ENCODE results near the gene CCDC63.
"Not testable (repeated sequence)": the region's sequence is repeated elsewhere in the genome, so short reads cannot be mapped to it uniquely, and the experiment has no call there.

Gene CCDC63

DNA sequence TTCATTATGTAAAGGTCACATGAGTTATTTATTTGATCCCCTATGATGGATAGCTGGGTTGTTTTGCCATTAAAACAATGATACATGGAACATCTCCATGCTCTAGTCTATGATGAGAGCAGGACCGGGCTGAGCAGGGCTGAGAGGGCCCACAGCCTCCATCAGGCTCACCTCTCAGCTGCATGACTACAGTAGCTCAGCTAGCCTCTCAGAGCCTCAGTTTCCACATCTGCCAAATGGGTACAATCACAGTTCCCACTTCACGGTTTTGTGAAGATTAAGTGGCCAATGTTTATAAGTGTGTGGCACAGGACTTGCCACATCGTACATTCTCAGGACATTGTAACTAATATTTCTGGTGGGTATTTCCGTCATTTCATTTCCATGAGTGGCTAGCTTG is 93.5 kb downstream of the CCDC63 start:
- no peak overlapping the region for H3K27ac ChIP-seq (ENCODE audit: low read depth, low read length)
- no peak overlapping the region for H3K4me3 ChIP-seq (ENCODE audit: low read depth in 1 of 2, low read length in 2 of 2)
- no peaks in the 10 kb centered on the region for H3K4me1 ChIP-seq (ENCODE audit: control insufficient read depth in 1 of 2, insufficient read depth in 2 of 2, low read length in 2 of 2)
- peaks cover 0 to 4% of the 10 kb centered on the region in 2 donors for H3K27me3 ChIP-seq (ENCODE audit: control insufficient read depth in 1 of 2, insufficient read depth in 2 of 2, low read length in 2 of 2)
- no peak overlapping the region for H3K9ac ChIP-seq (ENCODE audit: low read depth in 1 of 2, low read length in 2 of 2)
- no peaks in the 10 kb centered on the region for H3K9me3 ChIP-seq (ENCODE audit: control insufficient read depth in 1 of 2, low read length in 2 of 2)
- no peaks in the 10 kb centered on the region for H3K36me3 ChIP-seq (ENCODE audit: control insufficient read depth in 1 of 2, insufficient read depth in 2 of 2, low read length in 2 of 2)

DNA sequence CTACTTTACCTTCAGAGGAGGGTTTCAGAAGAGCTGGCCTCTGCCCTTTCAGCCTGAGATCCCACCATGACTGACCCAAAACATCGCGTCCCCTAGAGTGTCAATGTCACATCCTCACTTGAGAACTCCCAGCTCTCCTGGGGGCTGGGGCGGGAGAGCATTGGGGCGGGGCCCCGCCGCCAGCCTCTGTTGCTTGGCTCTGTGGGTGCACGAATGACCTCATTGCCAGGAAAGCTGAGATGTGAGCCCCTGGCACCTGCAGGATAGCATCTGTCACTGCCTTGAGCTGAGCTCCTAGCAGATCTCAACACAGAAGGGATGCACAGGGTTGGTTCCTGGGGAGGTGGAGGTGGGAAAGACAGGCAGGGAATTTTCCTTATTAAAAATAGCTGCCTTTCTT is 94.1 kb downstream of the CCDC63 start:
- Histone ChIP-seq H3K27ac (ENCODE audit: low read depth, low read length) (no peak overlapping the region), H3K9ac (ENCODE audit: low read depth in 1 of 2, low read length in 2 of 2) (no peak overlapping the region), H3K4me3 (ENCODE audit: low read depth in 1 of 2, low read length in 2 of 2) (no peak overlapping the region), H3K36me3 (ENCODE audit: control insufficient read depth in 1 of 2, insufficient read depth in 2 of 2, low read length in 2 of 2) (no peaks in the 10 kb centered on the region), H3K4me1 (ENCODE audit: control insufficient read depth in 1 of 2, insufficient read depth in 2 of 2, low read length in 2 of 2) (no peaks in the 10 kb centered on the region), H3K27me3 (ENCODE audit: control insufficient read depth in 1 of 2, insufficient read depth in 2 of 2, low read length in 2 of 2) (peaks cover 0 to 4% of the 10 kb centered on the region in 2 donors), H3K9me3 (ENCODE audit: control insufficient read depth in 1 of 2, low read length in 2 of 2) (peaks cover 5 to 6% of the 10 kb centered on the region in 2 donors)

DNA sequence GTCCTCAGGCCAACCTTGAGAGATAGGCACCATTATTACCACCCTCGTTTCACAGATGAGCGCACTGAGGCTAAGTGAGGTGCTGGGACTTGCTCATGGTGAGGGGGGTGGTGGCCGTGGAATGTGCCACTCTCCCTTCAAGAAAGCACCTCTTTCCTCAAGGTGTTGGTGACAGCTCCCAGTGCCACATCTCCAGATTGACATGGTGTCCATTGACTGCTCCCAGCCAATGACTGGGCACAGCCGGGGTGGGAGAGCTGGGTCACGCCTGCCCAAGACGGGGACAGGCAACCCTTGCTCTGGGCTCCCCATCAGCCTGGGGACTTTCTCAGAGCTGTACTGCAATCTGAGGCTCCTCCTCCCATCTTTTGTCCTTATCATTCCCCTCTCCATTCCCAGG is 94.6 kb downstream of the CCDC63 start:
- Histone ChIP-seq H3K36me3 (ENCODE audit: control insufficient read depth in 1 of 2, insufficient read depth in 2 of 2, low read length in 2 of 2) (no peaks in the 10 kb centered on the region), H3K27ac (ENCODE audit: low read depth, low read length) (no peak overlapping the region), H3K4me1 (ENCODE audit: control insufficient read depth in 1 of 2, insufficient read depth in 2 of 2, low read length in 2 of 2) (no peaks in the 10 kb centered on the region), H3K27me3 (ENCODE audit: control insufficient read depth in 1 of 2, insufficient read depth in 2 of 2, low read length in 2 of 2) (peaks cover 0 to 4% of the 10 kb centered on the region in 2 donors), H3K9me3 (ENCODE audit: control insufficient read depth in 1 of 2, low read length in 2 of 2) (peaks cover 7 to 11% of the 10 kb centered on the region in 2 donors), H3K4me3 (ENCODE audit: low read depth in 1 of 2, low read length in 2 of 2) (no peak overlapping the region), H3K9ac (ENCODE audit: low read depth in 1 of 2, low read length in 2 of 2) (no peak overlapping the region)

DNA sequence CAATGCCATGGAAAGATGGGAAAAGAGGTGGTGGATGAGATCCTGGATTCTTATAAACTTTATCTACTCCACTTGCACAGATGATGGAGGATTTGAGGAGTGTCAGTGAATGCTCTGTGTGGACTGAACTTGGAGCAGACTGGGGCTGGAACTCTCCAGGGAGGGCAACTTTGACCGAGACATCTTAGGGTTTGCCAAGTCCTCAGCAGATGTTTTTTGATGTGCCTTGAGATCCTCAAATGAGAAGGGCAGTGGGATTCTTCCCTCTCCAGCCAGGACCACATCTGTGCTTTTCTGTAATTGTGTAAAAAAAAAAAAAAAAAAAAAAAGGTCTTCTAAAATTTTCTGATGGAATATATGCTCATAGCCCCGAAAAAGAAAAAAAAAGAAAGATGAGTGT is 96.6 kb downstream of the CCDC63 start:
- no peak overlapping the region for H3K9ac ChIP-seq (ENCODE audit: low read depth in 1 of 2, low read length in 2 of 2)
- no peaks in the 10 kb centered on the region for H3K27me3 ChIP-seq (ENCODE audit: control insufficient read depth in 1 of 2, insufficient read depth in 2 of 2, low read length in 2 of 2)
- no peak overlapping the region for H3K27ac ChIP-seq (ENCODE audit: low read depth, low read length)
- no peak overlapping the region for H3K4me3 ChIP-seq (ENCODE audit: low read depth in 1 of 2, low read length in 2 of 2)
- H3K36me3 ChIP-seq (ENCODE audit: control insufficient read depth in 1 of 2, insufficient read depth in 2 of 2, low read length in 2 of 2), result no peaks in the 10 kb centered on the region
- H3K9me3 ChIP-seq (ENCODE audit: control insufficient read depth in 1 of 2, low read length in 2 of 2), result peaks cover 10 to 15% of the 10 kb centered on the region in 2 donors
- H3K4me1 ChIP-seq (ENCODE audit: control insufficient read depth in 1 of 2, insufficient read depth in 2 of 2, low read length in 2 of 2), result no peaks in the 10 kb centered on the region

DNA sequence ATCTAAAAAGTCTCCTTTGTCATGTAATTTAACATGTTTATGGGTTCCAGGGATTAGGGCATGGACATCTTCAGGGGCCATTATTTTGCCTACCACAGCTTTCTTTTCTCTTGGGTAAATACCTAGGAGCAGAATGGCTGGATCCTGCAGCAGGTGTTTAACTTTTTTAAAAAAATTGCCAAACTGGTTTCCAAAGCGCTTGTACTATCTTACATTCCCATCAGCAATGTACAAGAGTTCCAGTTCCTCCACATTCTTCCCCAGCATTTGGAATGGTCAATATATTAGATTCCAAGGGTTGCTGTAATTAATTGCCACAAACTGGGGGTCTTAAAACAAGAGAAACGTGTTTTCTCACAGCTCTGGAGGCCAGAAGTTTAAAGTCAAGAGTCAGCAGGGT is 101.3 kb downstream of the CCDC63 start:
- Histone ChIP-seq H3K4me3 (ENCODE audit: low read depth in 1 of 2, low read length in 2 of 2) (no peak overlapping the region), H3K27ac (ENCODE audit: low read depth, low read length) (no peak overlapping the region), H3K9me3 (ENCODE audit: control insufficient read depth in 1 of 2, low read length in 2 of 2) (peaks cover 10 to 15% of the 10 kb centered on the region in 2 donors), H3K4me1 (ENCODE audit: control insufficient read depth in 1 of 2, insufficient read depth in 2 of 2, low read length in 2 of 2) (no peaks in the 10 kb centered on the region), H3K36me3 (ENCODE audit: control insufficient read depth in 1 of 2, insufficient read depth in 2 of 2, low read length in 2 of 2) (no peaks in the 10 kb centered on the region), H3K9ac (ENCODE audit: low read depth in 1 of 2, low read length in 2 of 2) (no peak overlapping the region), H3K27me3 (ENCODE audit: control insufficient read depth in 1 of 2, insufficient read depth in 2 of 2, low read length in 2 of 2) (no peaks in the 10 kb centered on the region)

DNA sequence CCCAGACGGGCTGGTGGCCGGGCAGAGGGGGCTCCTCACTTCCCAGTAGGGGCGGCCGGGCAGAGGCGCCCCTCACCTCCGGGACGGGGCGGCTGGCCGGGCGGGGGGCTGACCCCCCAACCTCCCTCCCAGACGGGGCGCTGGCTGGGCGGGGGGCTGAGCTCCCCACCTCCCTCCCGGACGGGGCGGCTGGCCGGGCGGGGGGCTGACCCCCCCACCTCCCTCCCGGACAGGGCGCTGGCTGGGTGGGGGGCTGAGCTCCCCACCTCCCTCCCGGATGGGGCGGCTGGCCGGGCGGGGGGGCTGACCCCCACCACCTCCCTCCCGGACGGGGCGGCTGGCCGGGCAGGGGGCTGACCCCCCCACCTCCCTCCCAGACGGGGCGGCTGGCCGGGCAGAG is 103.7 kb downstream of the CCDC63 start:
- not testable (repeated sequence) for H3K9ac ChIP-seq (ENCODE audit: low read depth in 1 of 2, low read length in 2 of 2); H3K36me3 ChIP-seq (ENCODE audit: control insufficient read depth in 1 of 2, insufficient read depth in 2 of 2, low read length in 2 of 2); H3K27me3 ChIP-seq (ENCODE audit: control insufficient read depth in 1 of 2, insufficient read depth in 2 of 2, low read length in 2 of 2); H3K27ac ChIP-seq (ENCODE audit: low read depth, low read length); H3K4me1 ChIP-seq (ENCODE audit: control insufficient read depth in 1 of 2, insufficient read depth in 2 of 2, low read length in 2 of 2); H3K4me3 ChIP-seq (ENCODE audit: low read depth in 1 of 2, low read length in 2 of 2)
- peaks cover 9 to 13% of the 10 kb centered on the region in 2 donors for H3K9me3 ChIP-seq (ENCODE audit: control insufficient read depth in 1 of 2, low read length in 2 of 2)

DNA sequence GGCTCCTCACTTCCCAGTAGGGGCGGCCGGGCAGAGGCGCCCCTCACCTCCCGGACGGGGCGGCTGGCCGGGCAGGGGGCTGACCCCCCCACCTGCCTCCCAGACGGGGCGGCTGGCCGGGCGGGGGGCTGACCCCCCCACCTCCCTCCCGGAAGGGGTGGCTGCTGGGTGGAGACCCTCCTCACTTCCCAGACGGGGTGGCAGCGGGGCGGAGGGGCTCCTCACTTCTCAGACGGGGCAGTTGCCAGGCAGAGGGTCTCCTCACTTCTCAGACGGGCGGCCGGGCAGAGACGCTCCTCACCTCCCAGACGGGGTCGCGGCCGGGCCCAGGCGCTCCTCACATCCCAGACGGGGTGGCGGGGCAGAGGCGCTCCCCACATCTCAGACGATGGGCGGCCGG is 104.1 kb downstream of the CCDC63 start:
- H3K27me3 ChIP-seq (ENCODE audit: control insufficient read depth in 1 of 2, insufficient read depth in 2 of 2, low read length in 2 of 2); H3K4me3 ChIP-seq (ENCODE audit: low read depth in 1 of 2, low read length in 2 of 2); H3K9ac ChIP-seq (ENCODE audit: low read depth in 1 of 2, low read length in 2 of 2); H3K9me3 ChIP-seq (ENCODE audit: control insufficient read depth in 1 of 2, low read length in 2 of 2); H3K4me1 ChIP-seq (ENCODE audit: control insufficient read depth in 1 of 2, insufficient read depth in 2 of 2, low read length in 2 of 2); H3K27ac ChIP-seq (ENCODE audit: low read depth, low read length); H3K36me3 ChIP-seq (ENCODE audit: control insufficient read depth in 1 of 2, insufficient read depth in 2 of 2, low read length in 2 of 2): not testable (repeated sequence)
